ENCODE measurements around the gene KCNAB2.
"Not testable (repeated sequence)": the region's sequence is repeated elsewhere in the genome, so short reads cannot be mapped to it uniquely, and the experiment has no call there.

KCNAB2 gene

GRCh38 chr1:6073480-6074053, 27.9 kb downstream of the KCNAB2 start:
- no peak for DNase-seq (ENCODE audit: low spot score)
- no peak for TF ChIP-seq CTCF (IDR thresholded peaks at IDR 0.05; ENCODE audit: extremely low read depth, missing control alignments)

GRCh38 chr1:6074192-6074901, 28.7 kb downstream of the KCNAB2 start:
- TF ChIP-seq CTCF (IDR thresholded peaks at IDR 0.05; ENCODE audit: extremely low read depth, missing control alignments): no peak
- DNase-seq (ENCODE audit: low spot score): no peak

- TF ChIP-seq CTCF (IDR thresholded peaks at IDR 0.05; ENCODE audit: extremely low read depth, missing control alignments): no peak
- DNase-seq (ENCODE audit: low spot score): no peak
Observed at GRCh38 chr1:6075748-6076147, 30.1 kb downstream of the KCNAB2 start.

GRCh38 chr1:6077061-6077460, 31.4 kb downstream of the KCNAB2 start:
- DNase-seq (ENCODE audit: low spot score): not testable (repeated sequence)

- no peak for TF ChIP-seq CTCF (IDR thresholded peaks at IDR 0.05; ENCODE audit: extremely low read depth, missing control alignments)
Observed at GRCh38 chr1:6077506-6077905, 31.8 kb downstream of the KCNAB2 start.

GRCh38 chr1:6077919-6078318, 32.2 kb downstream of the KCNAB2 start:
- no peak for DNase-seq (ENCODE audit: low spot score)
- no peak for TF ChIP-seq CTCF (IDR thresholded peaks at IDR 0.05; ENCODE audit: extremely low read depth, missing control alignments)

More at GRCh38 chr1:6077506-6077905, 31.8 kb downstream of the KCNAB2 start:
- no peak for DNase-seq (ENCODE audit: low spot score)

GRCh38 chr1:6080469-6080868, 34.8 kb downstream of the KCNAB2 start:
- no peak for TF ChIP-seq CTCF (IDR thresholded peaks at IDR 0.05; ENCODE audit: extremely low read depth, missing control alignments)
- DNase-seq (ENCODE audit: low spot score): no peak

GRCh38 chr1:6081901-6082300, 36.2 kb downstream of the KCNAB2 start:
- TF ChIP-seq CTCF (IDR thresholded peaks at IDR 0.05; ENCODE audit: extremely low read depth, missing control alignments): no peak

More at GRCh38 chr1:6081901-6082300, 36.2 kb downstream of the KCNAB2 start:
- DNase-seq (ENCODE audit: low spot score): no peak
